NCI-H82 treated with DMSO at 0.1 percent for 48 hours (cell line): Measurements from ENCODE around the gene CNOT1.
"Not testable (repeated sequence)": the region's sequence is repeated elsewhere in the genome, so short reads cannot be mapped to it uniquely, and the experiment has no call there.

Experiments
- DNase-seq: peaks from one replicate; lab custom pipeline; 2025; ENCODE audit not compliant: unreplicated experiment; lab: John Stamatoyannopoulos, UW

The CNOT1 gene

DNA sequence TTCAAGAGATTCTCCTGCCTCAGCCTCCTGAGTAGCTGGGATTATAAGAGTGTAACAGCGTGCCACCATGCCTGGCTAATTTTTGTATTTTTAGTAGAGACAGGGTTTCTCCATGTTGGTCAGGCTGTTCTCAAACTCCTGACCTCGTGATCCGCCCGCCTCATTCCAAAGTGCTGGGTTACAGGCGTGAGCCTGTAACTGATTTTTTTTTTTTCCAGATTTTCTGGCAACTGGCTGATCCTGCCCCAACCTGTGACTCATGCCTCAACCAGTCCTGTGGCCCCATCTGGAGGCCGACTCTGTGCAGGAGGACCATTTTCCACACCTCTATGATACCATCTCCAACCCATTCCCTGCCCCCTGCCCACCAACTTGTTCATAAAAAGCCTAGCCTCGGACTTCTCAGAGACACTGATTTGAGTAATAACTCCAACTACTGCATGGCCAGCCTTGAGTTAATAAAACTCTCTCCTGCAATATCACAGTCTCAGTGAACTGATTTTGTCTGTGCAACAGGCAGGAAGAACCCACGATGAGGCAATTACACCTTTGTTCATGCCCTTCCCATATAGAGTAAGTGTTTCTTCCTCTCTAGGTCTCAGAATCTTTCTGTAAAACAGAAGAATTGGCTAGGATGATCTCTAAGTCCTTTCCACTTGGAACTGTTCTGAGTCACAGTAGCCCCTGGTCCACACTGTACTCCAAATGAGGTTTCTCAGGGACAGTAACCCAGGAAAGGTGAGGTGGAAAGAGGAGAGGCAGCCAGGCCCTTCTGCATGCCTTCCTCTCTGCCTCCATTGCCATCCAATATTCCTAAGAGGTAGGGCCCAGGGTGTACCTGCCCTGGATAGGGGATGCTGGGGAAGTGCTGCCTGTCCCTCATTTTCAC, 8.8 kb upstream of the CNOT1 start:
- DNase-seq: no peak

DNA sequence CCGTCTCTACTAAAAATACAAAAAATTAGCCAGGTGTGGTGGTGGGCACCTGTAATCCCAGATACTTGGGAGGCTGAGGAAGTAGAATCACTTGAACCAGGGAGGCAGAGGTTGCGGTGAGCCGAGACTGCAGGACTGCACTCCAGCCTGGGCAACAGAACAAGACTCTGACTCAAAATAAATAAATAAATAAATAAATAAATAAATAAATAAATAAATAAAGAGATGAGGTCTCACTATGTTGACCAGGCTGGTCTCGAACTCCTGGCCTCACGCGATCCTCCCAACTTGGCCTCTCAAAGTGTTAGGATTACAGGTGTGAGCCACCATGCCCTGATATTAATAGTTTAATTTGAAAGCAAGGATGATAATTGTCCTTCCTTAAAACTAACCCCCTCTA, 7.4 kb upstream of the CNOT1 start:
- not testable (repeated sequence) for DNase-seq

DNA sequence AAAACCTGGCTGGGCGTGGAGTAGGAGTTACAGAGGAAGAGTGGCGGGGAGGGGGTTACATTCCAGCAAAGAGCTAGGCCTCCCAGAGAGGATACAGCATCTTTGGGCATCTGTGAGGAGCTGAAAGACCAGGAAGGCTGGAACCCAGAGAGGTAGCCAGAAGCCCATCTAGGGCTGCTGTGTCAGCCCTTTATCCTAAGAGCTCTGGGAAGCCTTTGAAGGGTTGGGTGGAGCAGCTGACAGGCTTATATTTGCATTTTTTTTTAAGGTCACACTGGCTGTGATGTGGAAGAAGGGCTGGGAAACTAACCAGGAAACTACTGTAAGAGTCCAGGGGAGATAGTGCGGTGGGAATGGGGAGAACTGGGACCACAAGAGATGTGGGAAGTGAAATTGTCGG, 6.8 kb upstream of the CNOT1 start:
- DNase-seq: no peak

DNA sequence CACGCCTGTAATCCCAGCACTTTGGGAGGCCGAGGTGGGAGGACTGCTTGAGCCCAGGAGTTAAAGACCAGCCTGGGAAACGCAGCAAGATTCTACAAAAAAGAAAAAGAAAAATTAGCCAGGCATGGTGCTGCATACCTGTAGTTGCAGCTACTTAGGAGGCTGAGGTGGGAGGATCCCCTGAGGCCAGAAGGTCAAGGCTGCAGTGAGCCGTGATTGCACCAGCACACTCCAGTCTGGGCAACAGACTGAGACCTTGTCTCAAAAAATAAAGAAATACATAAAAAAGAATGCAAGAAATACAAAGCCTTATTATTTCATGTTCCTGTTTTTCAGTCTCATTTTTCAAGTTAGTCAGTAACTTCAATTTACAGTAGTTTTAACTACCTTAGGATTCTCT, 5.9 kb upstream of the CNOT1 start:
- DNase-seq: no peak

DNA sequence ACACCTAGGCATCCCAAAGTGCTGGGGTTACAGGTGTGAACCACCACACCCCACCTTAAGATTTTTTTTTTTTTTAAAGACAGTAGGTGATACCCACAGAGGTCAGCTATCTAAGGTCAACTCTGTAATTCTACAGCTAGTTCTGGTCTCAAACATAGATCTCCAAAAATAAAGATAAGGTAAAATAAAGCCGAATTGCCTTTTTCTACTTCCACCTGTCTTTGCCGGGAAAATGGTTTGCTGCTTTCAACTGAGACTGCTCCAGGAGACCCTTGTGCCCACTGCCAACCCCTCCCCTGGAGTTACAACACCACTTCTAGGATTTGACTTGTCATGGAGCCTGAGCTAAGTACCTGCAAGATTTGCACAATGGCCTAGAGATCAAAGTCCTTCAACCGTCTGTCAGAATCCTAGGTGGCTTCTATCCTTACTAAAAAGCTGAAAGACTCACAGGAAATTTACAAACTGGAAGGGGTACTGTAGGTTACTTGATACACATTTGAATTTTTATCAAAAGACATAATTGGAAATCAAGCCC, 4.7 kb upstream of the CNOT1 start:
- DNase-seq: no peak

DNA sequence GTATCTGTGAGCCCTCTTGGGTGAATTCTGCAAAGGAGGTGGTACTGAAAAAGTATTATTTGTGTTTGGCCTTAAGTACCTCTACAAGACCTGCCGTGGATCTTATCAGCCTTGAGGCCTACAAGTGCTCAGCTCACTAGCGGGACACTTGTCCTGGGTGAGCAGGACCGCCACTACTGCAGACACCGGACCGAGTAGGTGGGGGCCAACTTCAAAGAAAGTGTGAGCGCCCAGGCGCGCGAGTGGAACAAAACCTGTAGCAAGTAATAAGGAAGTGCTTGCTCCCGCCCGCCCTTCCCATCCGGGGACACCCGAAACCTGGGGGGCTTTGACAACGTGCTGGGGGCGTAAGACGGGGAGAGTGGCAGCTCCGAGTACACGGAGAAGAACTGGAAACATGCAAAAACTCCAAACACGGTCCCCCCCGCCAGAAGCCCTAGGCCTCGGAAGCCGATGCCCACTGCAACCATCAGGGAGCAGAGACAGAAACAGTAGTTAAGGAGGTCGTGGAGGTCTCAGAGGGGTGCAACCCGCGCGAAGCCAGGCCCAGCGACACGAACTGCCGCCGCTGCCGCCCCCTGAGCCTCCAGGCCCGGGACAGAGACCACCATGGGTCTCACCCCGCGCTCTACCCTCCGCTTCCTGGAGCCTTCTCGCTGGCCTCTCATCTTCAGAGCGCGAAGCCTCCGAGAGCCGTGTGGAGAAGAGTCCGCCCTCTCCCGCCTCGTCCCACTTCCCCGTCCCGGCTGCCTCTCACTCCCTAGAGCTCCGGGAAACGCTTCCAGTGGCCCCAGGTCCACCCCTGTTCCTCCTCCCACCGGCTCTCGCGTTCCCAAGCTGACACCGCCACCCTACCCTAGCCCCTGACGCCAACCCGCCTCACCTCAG, 537 bp downstream of the CNOT1 start:
- DNase-seq: no peak

DNA sequence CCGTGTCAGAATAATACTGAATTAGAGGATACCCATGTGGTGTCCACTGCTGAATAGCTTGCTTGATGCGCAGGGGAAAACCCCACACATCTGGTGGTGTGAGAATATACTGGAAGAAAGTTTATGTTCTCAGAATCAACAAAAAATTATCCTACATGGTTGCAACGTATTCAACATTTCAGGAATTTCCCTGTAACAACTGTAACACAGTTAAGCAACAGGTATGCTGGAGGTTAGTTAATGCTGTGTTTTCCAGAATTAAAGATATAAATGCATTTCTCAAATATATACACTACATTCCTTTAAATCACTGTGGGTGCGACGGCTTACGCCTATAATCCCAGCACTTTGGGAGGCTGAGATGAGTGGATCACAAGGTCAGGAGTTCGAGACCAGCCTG, 5.4 kb downstream of the CNOT1 start:
- no peak for DNase-seq

DNA sequence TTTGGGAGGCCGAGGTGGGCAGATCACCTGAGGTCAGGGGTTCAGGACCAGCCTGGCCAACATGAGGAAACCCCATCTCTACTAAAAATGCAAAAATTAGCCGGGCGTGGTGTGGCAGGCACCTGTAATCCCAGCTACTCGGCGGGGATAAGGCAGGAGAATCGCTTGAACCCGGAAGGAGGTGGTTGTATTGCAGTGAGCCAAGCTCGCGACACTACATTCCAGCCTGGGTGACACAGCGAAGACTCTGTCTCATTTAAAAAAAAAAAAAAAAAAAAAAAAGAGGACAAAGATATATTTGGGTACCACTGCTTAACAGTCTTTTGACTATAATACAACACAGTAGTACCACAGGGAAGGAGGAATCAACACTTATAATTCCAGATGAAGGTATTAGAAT, 9.2 kb downstream of the CNOT1 start:
- no peak for DNase-seq

DNA sequence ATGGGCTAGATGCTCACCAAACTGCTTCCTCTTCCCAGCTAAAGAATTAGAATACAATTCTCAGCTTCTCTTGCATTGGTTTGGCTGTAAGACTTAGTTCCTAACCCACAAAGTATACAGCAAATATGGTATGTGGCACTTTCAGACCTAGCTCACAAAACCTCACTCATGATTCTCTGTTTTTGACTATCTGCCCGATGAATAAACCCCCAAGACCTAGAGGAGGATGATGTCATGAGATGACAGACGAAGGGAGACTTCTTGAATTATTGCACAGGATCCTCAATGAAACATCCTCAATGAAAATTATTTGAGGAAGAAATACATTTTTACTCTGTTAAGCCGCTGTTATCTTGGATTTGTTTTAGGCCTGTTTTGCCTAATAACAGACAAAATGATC, 14.3 kb downstream of the CNOT1 start:
- DNase-seq: no peak

DNA sequence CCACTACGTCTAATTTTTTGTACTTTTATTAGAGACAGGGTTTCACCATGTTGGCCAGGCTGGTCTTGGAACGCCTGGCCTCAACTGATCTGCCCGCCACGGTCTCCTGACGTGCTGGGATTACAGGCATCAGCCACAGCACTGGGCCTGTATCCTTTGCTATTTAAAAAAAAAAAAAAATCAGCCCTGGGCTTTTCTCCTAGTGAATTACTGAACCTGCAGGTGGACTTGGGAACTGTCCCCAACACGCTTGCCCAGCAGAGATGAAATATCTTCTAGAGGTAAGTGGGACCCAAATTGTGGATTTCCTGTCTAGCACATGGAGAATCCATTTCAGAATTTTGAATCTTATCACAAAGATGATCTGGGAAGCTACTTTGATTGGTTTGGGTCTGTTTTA, 14.8 kb downstream of the CNOT1 start:
- no peak for DNase-seq

DNA sequence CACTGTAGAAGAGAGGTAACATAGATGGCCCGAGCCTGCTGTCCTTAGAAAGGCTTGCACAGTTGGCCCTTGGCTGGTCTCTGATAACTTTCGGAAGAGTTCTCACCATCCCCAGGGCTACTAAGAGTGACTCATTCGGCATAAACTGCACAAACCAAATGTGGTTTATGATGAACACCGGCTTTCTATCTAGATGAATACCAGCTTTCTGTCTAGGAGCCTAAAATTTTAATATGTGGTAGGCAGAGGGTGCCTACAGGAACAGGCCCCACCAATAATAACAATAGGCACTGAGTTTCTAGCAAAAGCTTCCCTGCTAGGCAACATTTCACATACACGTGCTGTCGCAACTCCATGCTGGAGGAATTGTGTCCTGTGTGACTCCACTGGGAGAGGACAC, 15.4 kb downstream of the CNOT1 start:
- no peak for DNase-seq

DNA sequence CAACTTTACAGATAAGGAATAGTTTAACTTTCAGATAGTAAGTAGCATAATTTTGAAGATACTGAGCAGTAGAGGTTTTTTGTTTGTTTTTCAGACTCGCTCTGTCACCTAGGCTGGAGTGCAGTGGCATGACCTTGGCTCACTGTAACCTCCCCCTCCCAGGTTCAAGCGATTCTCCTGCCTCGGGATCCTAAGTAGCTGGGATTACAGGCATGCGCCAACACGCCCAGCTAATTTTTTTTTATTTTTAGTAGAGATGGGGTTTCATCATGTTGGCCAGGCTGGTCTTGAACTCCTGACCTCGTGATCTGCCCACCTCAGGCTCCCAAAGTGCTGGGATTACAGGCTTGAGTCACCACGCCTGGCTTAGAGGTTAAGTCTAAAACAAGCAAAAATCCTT, 16.7 kb downstream of the CNOT1 start:
- DNase-seq: not testable (repeated sequence)

DNA sequence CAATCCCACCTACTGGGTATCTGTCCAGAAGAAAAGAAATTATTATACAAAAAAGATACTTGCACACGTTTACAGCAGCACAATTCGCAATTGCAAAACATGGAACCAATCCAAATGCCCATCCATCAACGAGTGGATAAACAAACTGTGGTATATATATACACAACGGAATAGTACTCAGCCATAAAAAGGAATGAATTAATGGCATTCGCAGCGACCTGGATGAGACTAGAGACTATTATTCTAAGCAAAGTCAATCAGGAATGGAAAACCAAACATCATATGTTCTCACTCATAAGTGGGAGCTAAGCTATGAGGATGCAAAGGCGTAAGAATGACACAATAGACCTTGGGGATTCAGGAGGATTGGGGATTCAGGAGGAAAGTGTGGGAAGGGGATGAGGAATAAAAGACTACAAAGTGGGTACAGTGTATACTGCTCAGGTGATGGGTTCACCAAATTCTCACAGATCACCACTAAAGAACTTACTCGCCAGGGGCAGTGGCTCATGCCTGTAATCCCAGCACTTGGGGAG, 21.0 kb downstream of the CNOT1 start:
- no peak for DNase-seq

DNA sequence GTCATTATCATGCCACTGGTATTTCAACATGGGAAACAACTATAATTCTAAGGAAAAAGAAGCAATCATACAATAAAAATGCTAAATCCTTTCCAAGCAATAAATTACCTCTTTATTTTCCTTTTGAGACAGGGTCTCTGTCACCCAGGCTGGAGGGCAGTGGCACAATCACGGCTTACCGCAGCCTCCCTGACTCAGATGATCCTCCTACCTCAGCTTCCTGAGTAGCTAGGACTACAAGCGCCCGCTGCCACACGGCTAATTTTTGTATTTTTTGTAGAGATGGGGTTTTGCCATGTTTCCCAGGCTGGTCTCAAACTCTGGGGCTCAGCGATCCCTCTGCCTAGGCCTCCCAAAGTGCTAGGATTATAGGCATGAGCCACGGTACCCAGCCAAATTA, 24.1 kb downstream of the CNOT1 start:
- no peak for DNase-seq

DNA sequence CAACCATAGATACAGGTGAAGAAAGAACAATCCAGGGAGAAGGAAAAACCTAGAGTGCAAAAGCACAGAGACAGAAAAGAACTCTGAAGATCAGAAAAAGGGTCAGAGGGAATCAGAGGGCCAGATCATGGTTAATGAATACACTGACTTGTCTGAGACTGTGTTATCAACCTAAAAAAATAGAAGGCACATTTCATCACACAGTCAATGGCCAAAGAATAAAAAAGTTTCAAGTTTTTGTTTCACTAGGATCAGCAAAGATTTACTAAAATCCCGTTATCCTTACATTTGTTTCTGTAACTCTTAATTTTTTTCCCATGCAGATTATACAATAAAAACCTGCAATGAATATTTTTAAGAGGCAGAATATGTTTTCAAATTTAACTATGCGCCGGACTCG, 38.5 kb downstream of the CNOT1 start:
- DNase-seq: no peak

DNA sequence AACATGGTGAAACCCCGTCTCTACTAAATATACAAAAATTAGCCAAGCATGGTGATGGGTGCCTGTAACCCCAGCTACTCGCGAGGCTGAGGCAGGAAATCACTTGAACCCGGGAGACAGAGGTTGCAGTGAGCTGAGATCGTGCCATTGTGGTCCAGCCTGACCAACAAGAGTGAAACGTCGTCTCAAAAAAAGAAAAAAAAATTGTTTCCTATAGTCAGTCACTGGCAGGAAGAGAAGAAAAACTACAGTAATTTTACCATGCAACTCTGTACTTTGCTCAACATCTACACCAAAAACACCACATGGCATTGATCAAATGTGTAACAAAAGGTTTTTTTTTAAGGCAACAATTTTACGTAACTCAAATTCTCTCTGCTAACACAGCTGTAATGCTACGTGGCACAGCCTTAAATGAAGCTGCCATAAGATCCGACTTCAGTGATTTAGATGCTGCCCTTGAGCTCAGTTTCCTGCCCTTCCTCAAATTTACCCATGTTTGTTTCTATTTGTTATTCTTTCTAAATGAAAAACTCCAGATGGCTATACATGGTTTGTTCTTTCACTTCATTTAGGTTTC, 40.2 kb downstream of the CNOT1 start:
- DNase-seq: no peak

DNA sequence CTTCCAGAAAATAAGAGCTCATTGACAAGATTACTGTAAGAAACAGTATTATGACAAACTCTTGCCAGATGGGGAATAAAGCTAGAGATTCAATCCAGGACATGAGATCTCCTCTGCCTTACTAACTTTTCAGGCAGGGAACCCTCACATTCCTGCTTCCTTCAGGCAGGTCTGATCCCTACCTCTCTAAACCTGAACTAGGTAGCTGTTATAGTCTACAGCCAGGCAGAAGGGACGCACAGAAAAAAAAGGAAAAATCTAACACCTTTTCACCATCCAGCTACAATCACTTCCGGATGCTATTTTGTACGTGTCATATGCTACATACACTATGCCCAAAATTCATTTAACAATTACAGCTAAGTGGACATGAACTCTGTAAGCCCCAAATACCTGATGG, 41.2 kb downstream of the CNOT1 start:
- no peak for DNase-seq

DNA sequence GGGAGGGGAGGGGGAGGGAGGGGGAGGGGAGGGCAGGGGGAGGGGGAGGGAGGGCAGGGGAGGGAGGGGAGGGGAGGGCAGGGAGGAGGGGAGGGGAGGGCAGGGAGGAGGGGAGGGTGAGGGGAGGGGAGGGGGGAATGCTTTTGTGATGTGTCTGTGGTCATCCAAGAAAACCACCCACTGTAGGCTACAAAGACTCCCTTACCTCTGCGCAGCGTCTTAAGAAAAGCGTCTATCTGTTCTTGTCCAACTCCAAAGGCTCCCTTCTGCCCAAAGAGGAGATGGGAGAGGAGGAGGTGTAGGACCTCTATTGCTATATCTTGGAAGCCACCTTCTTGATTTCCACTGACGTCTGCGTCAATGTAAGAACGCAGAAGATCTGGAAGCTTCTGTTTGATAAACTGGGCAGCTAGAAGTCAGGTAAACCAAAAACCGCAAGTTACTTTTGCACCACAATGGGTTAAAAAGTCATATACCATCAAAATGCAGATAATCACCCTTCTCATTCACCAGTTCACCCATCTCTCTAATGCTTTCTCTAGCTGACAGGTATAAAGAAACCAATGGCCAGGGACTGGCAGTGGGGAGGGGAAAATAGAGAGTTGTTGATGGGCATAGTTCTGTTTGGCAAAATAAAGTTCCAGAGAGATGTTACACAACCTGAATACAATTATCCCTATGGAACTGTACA, 43.1 kb downstream of the CNOT1 start:
- no peak for DNase-seq

DNA sequence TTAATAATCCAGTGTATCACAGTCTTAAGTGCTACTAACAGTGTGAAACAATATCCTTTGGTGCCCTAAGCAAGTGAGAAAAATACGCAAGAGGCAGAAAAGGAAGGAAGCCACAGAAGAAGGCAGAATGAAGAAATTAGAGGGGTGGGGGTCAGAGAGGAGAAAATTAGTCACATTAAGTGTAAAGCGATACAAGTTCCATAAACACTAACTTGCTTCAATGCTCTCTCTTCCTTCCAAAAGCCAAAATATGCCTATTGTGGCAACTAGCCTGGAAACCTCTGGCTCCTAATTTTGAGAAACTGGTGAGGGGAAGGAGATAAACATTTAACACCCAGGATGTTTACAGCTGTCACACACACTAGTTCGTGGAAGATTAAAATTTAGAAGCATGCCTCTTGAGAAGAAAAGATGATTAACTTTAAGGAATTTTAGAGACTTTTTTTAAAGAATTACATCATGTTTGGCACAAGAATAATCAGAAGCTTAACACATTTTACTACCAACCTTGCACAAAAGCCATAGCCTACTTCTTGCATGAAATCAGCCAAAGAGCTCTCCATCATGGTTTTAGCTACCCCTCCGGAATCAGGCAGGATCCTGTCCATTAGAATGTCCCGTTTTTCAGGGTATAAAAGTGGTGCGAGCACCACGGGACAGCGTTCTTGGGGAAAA, 44.7 kb downstream of the CNOT1 start:
- no peak for DNase-seq
